ENCODE results near the gene CNTRL.

DNA sequence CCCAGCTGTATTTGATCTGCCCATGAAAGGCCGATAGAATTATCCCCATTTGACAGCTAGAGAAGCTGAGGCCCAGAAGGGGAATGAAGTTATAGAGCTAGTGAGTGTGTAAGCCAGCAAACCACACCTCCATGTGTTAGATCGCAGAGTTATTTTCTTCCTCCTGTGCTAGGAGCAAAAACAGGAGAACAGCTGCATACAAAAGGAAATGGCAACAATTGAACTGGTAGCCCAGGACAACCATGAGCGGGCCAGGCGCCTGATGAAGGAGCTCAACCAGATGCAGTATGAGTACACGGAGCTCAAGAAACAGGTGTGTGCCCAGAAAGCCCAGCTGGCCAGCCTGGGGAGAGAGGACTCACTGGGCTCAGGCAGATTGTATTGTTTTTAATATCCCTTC lies 96.5 kb downstream of the CNTRL start:
- TF ChIP-seq CTCF (IDR thresholded peaks at IDR 0.05; ENCODE audit: low read depth, low read length, poor library complexity, severe bottlenecking) (no peak), EZH2phosphoT487 (IDR thresholded peaks at IDR 0.05; ENCODE audit: borderline replicate concordance, low read length) (no peak)
